CD14-positive monocyte (primary cell): Measurements from ENCODE around the gene SRRM5. TPM values are rescaled to one million over a fixed set of nuclear protein-coding genes. Genes with fewer than 3 reads are reported as not detected.
A peak's percentile ranks its signal among the peaks of the same experiment; 100 is the strongest.

ENCODE experiments used
- DNase-seq, 3 donors: peaks; one replicate each; pipeline ENCODE4 v3.0.0-alpha.2; 2011 to 2022
- H2AFZ ChIP-seq: 2 replicates; pipeline ENCODE4 v1.6.0; 2012; ENCODE audit warnings: mild to moderate bottlenecking, low read depth, low read length, inconsistent platforms; ENCODE audit not compliant: insufficient read depth, poor library complexity, severe bottlenecking
- H3K27ac ChIP-seq, 2 donors: 1 replicate in 1 of 2; 2 replicates in 1 of 2; pipeline ENCODE4 v1.5.1; 2012 to 2013; ENCODE audit warnings: low read length in 2 of 2, control low read depth in 1 of 2, inconsistent platforms in 1 of 2, low read depth in 1 of 2, mild to moderate bottlenecking in 1 of 2
- H3K27me3 ChIP-seq, 2 donors: one replicate each; pipeline versions ENCODE4 v1.6.0 to v1.6.1; 2011 to 2013; ENCODE audit warnings: low read length in 2 of 2; ENCODE audit not compliant: control insufficient read depth in 2 of 2, insufficient read depth in 2 of 2
- H3K36me3 ChIP-seq, 2 donors: replicated peaks in 1 of 2; 1 replicate in 1 of 2; 2 replicates in 1 of 2; pipeline versions ENCODE4 v1.5.1 to v1.6.1; 2012 to 2013; ENCODE audit warnings: low read length in 2 of 2, control low read depth in 1 of 2, inconsistent platforms in 1 of 2, mild to moderate bottlenecking in 1 of 2; ENCODE audit not compliant: insufficient read depth in 2 of 2, control insufficient read depth in 1 of 2
- H3K4me1 ChIP-seq, 2 donors: 1 replicate in 1 of 2; 2 replicates in 1 of 2; pipeline versions ENCODE4 v1.5.1 to v1.6.1; 2012 to 2013; ENCODE audit warnings: low read length in 2 of 2, control low read depth in 1 of 2, inconsistent platforms in 1 of 2, mild to moderate bottlenecking in 1 of 2, moderate library complexity in 1 of 2; ENCODE audit not compliant: insufficient read depth in 2 of 2, control insufficient read depth in 1 of 2
- H3K4me2 ChIP-seq: replicated peaks from 2 replicates; pipeline ENCODE3; 2012; ENCODE audit warnings: low read length, moderate library complexity, mild to moderate bottlenecking; ENCODE audit not compliant: poor library complexity, severe bottlenecking; ENCODE audit errors: extremely low read depth
- H3K4me3 ChIP-seq, 3 experiments: fragments of 200-600 bp in 1 of 3; sonication (generic) in 1 of 3; replicated peaks in 1 of 3; 1 replicate in 2 of 3; 2 replicates in 1 of 3; pipeline ENCODE4 v1.5.1; 2011 to 2013; ENCODE audit warnings: low read length in 3 of 3, mild to moderate bottlenecking in 3 of 3, control low read depth in 2 of 3, low read depth in 2 of 3, inconsistent platforms in 1 of 3, moderate library complexity in 1 of 3
- H3K79me2 ChIP-seq: 2 replicates; pipeline ENCODE4 v1.6.0; 2012; ENCODE audit warnings: mild to moderate bottlenecking, control low read depth, inconsistent platforms, low read length, moderate library complexity; ENCODE audit not compliant: insufficient read depth
- H3K9ac ChIP-seq: 2 replicates; pipeline ENCODE4 v1.6.0; 2017; ENCODE audit warnings: low read length, mild to moderate bottlenecking; ENCODE audit not compliant: insufficient read depth, poor library complexity, severe bottlenecking
- H3K9me3 ChIP-seq, 2 donors: replicated peaks in 1 of 2; 1 replicate in 1 of 2; 2 replicates in 1 of 2; pipeline versions ENCODE4 v1.5.1 to v1.6.1; 2012 to 2013; ENCODE audit warnings: low read length in 2 of 2, control low read depth in 1 of 2; ENCODE audit not compliant: control insufficient read depth in 1 of 2, insufficient read depth in 1 of 2
- H4K20me1 ChIP-seq: 2 replicates; pipeline ENCODE4 v1.6.0; 2012; ENCODE audit warnings: mild to moderate bottlenecking, low read length, control low read depth, moderate library complexity; ENCODE audit not compliant: insufficient read depth
- H3K27ac Mint-ChIP-seq, 7 donors: one replicate each; pipeline ENCODE4 v1.8.0; 2020; ENCODE audit warnings: mild to moderate bottlenecking in 7 of 7, mixed read lengths in 7 of 7, moderate library complexity in 6 of 7, inconsistent platforms in 2 of 7
- H3K27me3 Mint-ChIP-seq, 3 donors: one replicate each; pipeline ENCODE4 v1.8.0; 2021 to 2022; ENCODE audit warnings: low read depth in 3 of 3, mild to moderate bottlenecking in 3 of 3, mixed read lengths in 3 of 3, moderate library complexity in 3 of 3, inconsistent platforms in 1 of 3
- H3K36me3 Mint-ChIP-seq, 2 donors: one replicate each; pipeline ENCODE4 v1.8.0; 2020; ENCODE audit warnings: mixed read lengths in 2 of 2, inconsistent platforms in 1 of 2, mild to moderate bottlenecking in 1 of 2
- H3K4me1 Mint-ChIP-seq: one replicate; pipeline ENCODE4 v1.8.0; 2020; ENCODE audit warnings: mild to moderate bottlenecking, mixed read lengths
- H3K4me3 Mint-ChIP-seq, 2 donors: one replicate each; pipeline ENCODE4 v1.8.0; 2020; ENCODE audit warnings: mild to moderate bottlenecking in 2 of 2, mixed read lengths in 2 of 2, moderate library complexity in 1 of 2
- H3K9me3 Mint-ChIP-seq, 7 donors: one replicate each; pipeline ENCODE4 v1.8.0; 2020 to 2022; ENCODE audit warnings: mixed read lengths in 7 of 7, mild to moderate bottlenecking in 6 of 7, moderate library complexity in 6 of 7, inconsistent platforms in 2 of 7
- WGBS: methylation state at CpG from one replicate; pipeline ENCODE4 v1.1.5; 2013; ENCODE audit warnings: missing lambda C conversion rate; ENCODE audit not compliant: insufficient coverage; 5-methylcytosine and 5-hydroxymethylcytosine counted together
- intact Hi-C, 2 donors: fragments of 100-400 bp; cut with micrococcal nuclease; formaldehyde crosslinking; loops; one replicate each; pipeline versions ENCODE4 v1.15.0 to v1.15.1; 2023
- polyA plus RNA-seq, 3 donors: library from polyadenylated mRNA; depleted of rRNA in 1 of 3; unstranded in 2 of 3; stranded (reverse) in 1 of 3; fragments of 300-500 nt in 2 of 3; fragments of >200 nt in 1 of 3; fragmentation: Illumina TruSeq in 2 of 3; gene quantifications; 1 replicate in 2 of 3; 2 replicates in 1 of 3; pipeline ENCODE4 v1.2.3, GENCODE V29; 2012 to 2021
- TF ChIP-seq, protein P1 (sequence below): fragments of 200-600 bp; IDR thresholded peaks from one replicate; pipeline ENCODE4 v1.8.0; 2022; ENCODE audit warnings: antibody characterized with exemption, mild to moderate bottlenecking

The SRRM5 gene
- polyA plus RNA-seq, 3 donors, result 0.36 TPM; not detected in 2

GRCh38 chr19:43574424-43575155, 37.3 kb upstream of the SRRM5 start:
- Mint-ChIP-seq H3K4me1 (peaks cover 29% of the 10 kb centered on the region), H3K27me3 (peaks cover 0 to 4% (median 0%) of the 10 kb centered on the region in 3 donors), H3K36me3 (peaks cover 11 to 23% of the 10 kb centered on the region in 2 donors), H3K27ac (peak overlapping the region; percentile 95 to 98 (median 97)), H3K4me3 (peak overlapping the region; percentile 87 to 96), H3K9me3 (no peaks in the 10 kb centered on the region)
- TF ChIP-seq, protein P1, sequence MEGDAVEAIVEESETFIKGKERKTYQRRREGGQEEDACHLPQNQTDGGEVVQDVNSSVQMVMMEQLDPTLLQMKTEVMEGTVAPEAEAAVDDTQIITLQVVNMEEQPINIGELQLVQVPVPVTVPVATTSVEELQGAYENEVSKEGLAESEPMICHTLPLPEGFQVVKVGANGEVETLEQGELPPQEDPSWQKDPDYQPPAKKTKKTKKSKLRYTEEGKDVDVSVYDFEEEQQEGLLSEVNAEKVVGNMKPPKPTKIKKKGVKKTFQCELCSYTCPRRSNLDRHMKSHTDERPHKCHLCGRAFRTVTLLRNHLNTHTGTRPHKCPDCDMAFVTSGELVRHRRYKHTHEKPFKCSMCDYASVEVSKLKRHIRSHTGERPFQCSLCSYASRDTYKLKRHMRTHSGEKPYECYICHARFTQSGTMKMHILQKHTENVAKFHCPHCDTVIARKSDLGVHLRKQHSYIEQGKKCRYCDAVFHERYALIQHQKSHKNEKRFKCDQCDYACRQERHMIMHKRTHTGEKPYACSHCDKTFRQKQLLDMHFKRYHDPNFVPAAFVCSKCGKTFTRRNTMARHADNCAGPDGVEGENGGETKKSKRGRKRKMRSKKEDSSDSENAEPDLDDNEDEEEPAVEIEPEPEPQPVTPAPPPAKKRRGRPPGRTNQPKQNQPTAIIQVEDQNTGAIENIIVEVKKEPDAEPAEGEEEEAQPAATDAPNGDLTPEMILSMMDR, result no peak
- 42% methylated on average over 8 of the region's 12 CpGs for WGBS
- H3K4me2 ChIP-seq, result peak overlapping the region; percentile 79
- peak in 2 of 3 donors; percentile 16 to 68 for DNase-seq
- H3K9me3 ChIP-seq, result no peaks in the 10 kb centered on the region
- H4K20me1 ChIP-seq, result no peaks in the 10 kb centered on the region
- peak overlapping the region; percentile 94 for H2AFZ ChIP-seq
- no peaks in the 10 kb centered on the region for H3K27me3 ChIP-seq
- intact Hi-C loops, result loop anchor here (1.0 kb wide), 1 partner anchor 22 kb away; the partner anchor contains the start of genes IRGQ (in 2 of the 2) and ZNF576 (in 2 of the 2)
- peak overlapping the region; percentile 90 for H3K9ac ChIP-seq
- H3K36me3 ChIP-seq, result peaks cover 0 to 17% of the 10 kb centered on the region in 2 donors
- peaks cover 40% of the 10 kb centered on the region for H3K79me2 ChIP-seq
- peak overlapping the region; percentile 55 to 96 for H3K27ac ChIP-seq
- H3K4me1 ChIP-seq, result peaks cover 19 to 21% of the 10 kb centered on the region in 2 donors
- peak overlapping the region; percentile 72 to 89 (median 87) for H3K4me3 ChIP-seq

DNA sequence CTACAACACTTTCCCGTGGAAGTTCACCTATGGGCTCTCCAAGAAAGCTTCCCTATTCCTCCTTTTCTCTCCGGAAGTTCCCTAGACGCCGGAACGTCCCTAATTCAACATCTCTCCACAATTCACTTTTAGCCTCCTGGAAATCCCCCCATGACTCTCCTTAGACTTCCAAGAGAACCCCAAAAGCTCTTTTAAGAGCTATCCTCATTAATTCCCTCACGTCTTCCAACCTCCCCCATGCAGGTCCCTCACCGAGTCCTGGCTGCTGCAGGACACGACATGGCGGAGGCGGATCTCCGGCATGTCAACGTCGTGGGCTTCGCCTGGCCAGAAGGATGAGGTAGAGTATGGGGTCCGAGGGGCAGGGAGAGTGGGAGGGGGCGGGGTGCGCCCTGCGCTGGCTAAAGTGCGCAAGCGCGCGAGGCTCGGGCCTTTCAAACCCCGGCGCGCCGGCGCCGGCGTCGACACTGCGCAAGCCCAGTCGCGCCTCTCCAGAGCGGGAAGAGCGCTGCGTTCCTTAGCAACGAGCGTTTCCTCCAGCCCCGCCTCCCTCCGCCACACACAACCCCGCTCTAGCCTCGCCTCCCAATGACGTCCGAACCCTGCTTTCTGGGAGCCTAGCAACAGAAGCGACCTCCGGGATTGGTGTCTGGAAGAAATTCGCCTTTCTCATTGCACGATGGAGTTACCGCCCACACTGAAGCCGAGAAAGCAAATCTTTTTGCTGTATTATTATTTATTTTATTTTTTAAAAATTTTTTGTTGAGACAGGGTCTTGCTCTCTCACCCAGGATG, 36.5 kb upstream of the SRRM5 start, which contains the start of the genes PINLYP and XRCC1:
PINLYP (plus strand) TSS at position 646 of the 795 bp plus-strand sequence. CDS start 1,391 bp downstream, outside the sequence.
XRCC1 (minus strand) TSS at position 372 of the 795 bp plus-strand sequence; CDS start at position 303, 69 bp downstream.
- Histone ChIP-seq H2AFZ (peak within 1 kb of the TSS; percentile 94), H3K9ac (peak within 1 kb of the TSS; percentile 90), H3K4me3 (peak within 1 kb of the TSS; percentile 72 to 89 (median 87)), H3K4me2 (peak within 1 kb of the TSS; percentile 79), H3K4me1 (peaks cover 25 to 28% of the 10 kb centered on the region in 2 donors), H3K36me3 (peaks cover 0 to 17% of the 10 kb centered on the region in 2 donors), H4K20me1 (no peaks in the 10 kb centered on the region), H3K27ac (peak within 1 kb of the TSS; percentile 71 to 96), H3K9me3 (no peaks in the 10 kb centered on the region), H3K79me2 (peaks cover 34% of the 10 kb centered on the region), H3K27me3 (no peaks in the 10 kb centered on the region)
- Mint-ChIP-seq H3K9me3 (no peaks in the 10 kb centered on the region), H3K27ac (peak within 1 kb of the TSS; percentile 95 to 98 (median 97)), H3K27me3 (peaks cover 0 to 4% (median 0%) of the 10 kb centered on the region in 3 donors), H3K36me3 (peaks cover 10 to 22% of the 10 kb centered on the region in 2 donors), H3K4me3 (peak within 1 kb of the TSS; percentile 87 to 96), H3K4me1 (peaks cover 33% of the 10 kb centered on the region)
- TF ChIP-seq, protein P1, result no peak
- DNase-seq, result peak; percentile 99
- intact Hi-C loops, result loop anchor here (1.0 kb wide), 1 partner anchor 21 kb away; the partner anchor contains the start of genes IRGQ (in 2 of the 2) and ZNF576 (in 2 of the 2)
- WGBS, result 0% methylated on average over 27 of the region's 51 CpGs
